ENCODE results near the gene ELFN1.

Gene ELFN1

DNA sequence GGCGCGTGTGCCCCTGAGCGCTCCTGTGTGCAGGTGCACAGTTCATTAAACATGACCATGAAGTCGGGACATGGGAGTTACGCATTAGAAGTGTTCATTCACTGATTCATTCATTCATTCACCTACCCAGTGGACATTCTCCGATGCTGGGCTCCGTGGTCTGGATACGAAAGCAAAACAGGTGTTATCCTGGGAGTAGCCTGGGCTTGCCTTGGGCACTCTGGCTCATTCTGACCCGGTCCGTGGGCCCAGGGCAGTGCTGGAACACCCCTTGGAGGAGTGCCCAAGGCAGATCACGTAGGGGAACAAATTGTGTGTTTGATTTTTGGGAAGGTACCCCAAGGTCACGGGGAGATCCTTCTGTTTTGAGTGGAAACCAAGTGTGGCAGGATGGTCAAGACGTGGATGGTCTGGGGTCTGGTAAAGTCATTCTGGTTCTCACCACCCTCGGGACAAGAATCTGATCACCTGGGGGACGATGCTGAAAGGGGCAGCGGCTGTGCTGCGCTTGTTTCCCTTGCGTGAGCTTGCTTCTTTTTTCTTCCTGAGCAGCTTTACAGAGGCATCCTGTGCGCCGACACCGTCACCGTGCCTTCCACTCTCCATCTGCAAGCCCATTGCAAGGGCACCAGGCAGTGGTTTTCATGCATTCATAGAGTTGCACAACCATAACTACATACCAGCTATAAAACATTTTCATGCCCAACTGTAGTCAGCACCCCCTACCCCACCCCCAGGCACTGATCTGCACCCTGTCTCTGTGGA, 10.1 kb downstream of the ELFN1 start:
- TF ChIP-seq SIN3A (IDR thresholded peaks at IDR 0.05; ENCODE audit: borderline replicate concordance, insufficient read depth, low read length) (no peak), TAF1 (IDR thresholded peaks at IDR 0.05; ENCODE audit: borderline replicate concordance, insufficient read depth, low read length) (no peak), POLR2AphosphoS5 (IDR thresholded peaks at IDR 0.05; ENCODE audit: low read depth, low read length) (no peak), FOXP2 (optimal IDR thresholded peaks at IDR 0.05; ENCODE audit: borderline replicate concordance, extremely low read depth, extremely low read length, insufficient read depth) (no peak)
- TF ChIP-seq, protein P1, sequence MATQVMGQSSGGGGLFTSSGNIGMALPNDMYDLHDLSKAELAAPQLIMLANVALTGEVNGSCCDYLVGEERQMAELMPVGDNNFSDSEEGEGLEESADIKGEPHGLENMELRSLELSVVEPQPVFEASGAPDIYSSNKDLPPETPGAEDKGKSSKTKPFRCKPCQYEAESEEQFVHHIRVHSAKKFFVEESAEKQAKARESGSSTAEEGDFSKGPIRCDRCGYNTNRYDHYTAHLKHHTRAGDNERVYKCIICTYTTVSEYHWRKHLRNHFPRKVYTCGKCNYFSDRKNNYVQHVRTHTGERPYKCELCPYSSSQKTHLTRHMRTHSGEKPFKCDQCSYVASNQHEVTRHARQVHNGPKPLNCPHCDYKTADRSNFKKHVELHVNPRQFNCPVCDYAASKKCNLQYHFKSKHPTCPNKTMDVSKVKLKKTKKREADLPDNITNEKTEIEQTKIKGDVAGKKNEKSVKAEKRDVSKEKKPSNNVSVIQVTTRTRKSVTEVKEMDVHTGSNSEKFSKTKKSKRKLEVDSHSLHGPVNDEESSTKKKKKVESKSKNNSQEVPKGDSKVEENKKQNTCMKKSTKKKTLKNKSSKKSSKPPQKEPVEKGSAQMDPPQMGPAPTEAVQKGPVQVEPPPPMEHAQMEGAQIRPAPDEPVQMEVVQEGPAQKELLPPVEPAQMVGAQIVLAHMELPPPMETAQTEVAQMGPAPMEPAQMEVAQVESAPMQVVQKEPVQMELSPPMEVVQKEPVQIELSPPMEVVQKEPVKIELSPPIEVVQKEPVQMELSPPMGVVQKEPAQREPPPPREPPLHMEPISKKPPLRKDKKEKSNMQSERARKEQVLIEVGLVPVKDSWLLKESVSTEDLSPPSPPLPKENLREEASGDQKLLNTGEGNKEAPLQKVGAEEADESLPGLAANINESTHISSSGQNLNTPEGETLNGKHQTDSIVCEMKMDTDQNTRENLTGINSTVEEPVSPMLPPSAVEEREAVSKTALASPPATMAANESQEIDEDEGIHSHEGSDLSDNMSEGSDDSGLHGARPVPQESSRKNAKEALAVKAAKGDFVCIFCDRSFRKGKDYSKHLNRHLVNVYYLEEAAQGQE (IDR thresholded peaks at IDR 0.05; ENCODE audit: insufficient read depth in 1 of 2, low read depth in 2 of 2, low read length in 2 of 2): no peak

DNA sequence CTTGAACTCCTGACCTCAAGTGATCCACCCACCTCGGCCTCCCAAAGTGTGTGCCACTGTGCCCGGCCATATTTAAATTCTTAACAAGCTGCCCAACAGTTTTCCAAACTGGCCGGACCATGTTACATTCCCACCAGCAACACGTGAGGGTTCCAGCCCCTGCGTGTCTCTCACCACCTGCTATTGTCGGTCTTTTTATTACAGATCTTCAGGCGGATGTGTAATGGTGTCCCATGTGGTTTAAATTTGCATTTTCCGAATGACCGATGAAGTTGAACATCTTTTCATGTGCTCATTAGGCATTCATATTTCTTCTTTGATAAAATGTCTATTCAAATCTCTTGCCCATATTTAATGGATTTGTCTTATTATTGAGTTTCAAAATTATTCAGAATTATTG, 11.5 kb downstream of the ELFN1 start:
- TF ChIP-seq, protein P1 (IDR thresholded peaks at IDR 0.05; ENCODE audit: insufficient read depth in 1 of 2, low read depth in 2 of 2, low read length in 2 of 2): no peak
- no peak for TF ChIP-seq FOXP2 (optimal IDR thresholded peaks at IDR 0.05; ENCODE audit: borderline replicate concordance, extremely low read depth, extremely low read length, insufficient read depth)
- no peak for TF ChIP-seq SIN3A (IDR thresholded peaks at IDR 0.05; ENCODE audit: borderline replicate concordance, insufficient read depth, low read length)
- no peak for TF ChIP-seq TAF1 (IDR thresholded peaks at IDR 0.05; ENCODE audit: borderline replicate concordance, insufficient read depth, low read length)

DNA sequence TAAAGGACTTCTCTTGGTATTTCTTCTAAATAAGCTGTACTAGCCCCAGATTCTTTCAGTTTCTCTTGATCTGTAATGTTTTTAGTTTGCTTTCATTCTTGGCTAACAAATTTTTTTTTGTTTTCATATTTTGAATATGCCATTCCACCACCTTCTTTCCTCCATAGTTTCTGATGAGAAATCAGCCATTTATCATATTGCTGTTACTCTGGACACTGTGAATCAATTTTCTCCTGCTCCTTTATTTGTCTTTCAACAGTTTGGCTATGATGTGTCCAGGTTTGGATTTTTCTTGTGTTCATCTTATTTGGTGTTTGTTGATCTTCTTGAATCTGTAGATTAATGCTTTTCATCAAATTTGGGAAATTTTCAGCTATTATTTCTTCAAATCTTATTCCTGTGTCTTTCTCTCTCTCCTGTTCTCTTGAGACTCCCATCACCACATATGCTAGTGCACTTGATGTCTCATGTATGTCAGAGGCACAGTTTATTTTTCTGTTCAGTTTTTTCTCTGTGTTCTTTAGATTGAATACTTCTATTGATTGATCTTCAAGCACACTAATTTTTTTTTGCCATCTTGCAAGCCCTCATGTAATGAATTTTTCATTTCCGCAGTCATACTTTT, 15.0 kb downstream of the ELFN1 start:
- TF ChIP-seq FOXP2 (optimal IDR thresholded peaks at IDR 0.05; ENCODE audit: borderline replicate concordance, extremely low read depth, extremely low read length, insufficient read depth): no peak
- TF ChIP-seq, protein P1 (IDR thresholded peaks at IDR 0.05; ENCODE audit: insufficient read depth in 1 of 2, low read depth in 2 of 2, low read length in 2 of 2): no peak
- TF ChIP-seq TAF1 (IDR thresholded peaks at IDR 0.05; ENCODE audit: borderline replicate concordance, insufficient read depth, low read length): no peak
- TF ChIP-seq POLR2AphosphoS5 (IDR thresholded peaks at IDR 0.05; ENCODE audit: low read depth, low read length): no peak
- TF ChIP-seq SIN3A (IDR thresholded peaks at IDR 0.05; ENCODE audit: borderline replicate concordance, insufficient read depth, low read length): no peak

DNA sequence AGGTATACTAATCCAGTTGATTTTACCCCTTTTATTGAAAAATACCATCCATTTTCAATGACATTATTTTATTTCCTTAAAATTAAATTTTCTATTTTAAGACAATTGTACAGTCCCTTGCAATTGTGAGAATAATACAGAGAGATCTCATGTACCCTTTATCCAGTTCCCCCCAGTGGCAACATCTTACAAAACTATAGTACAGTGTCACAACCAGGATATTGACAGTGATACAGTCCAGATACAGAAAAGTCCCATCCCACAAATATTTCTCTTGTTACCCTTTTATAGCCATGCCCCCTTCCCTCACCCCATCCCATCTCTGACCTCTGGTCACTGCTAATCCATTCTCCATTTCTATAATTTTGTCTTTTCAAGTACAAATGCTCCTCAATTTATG, 18.5 kb downstream of the ELFN1 start:
- TF ChIP-seq SIN3A (IDR thresholded peaks at IDR 0.05; ENCODE audit: borderline replicate concordance, insufficient read depth, low read length): no peak

DNA sequence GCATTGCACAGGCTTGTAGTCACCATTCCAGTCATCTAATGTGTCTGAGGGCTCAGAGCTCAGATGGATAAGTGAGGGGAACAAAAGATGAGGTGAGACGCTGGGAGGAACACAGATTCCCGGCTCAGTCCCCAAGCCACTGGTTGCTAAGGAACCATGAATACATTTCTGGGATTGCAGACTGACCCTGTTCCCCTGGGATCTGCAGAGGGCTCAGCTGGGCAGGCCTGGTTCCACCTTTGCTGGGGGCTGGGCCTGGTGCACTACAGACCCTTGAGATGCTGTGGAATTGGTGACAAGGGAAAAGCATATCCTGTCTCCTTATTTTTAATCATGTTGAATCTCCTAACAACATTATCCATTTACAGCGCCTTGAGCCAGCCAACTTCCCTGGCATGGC, 19.2 kb downstream of the ELFN1 start:
- TF ChIP-seq POLR2AphosphoS5 (IDR thresholded peaks at IDR 0.05; ENCODE audit: low read depth, low read length) (no peak), FOXP2 (optimal IDR thresholded peaks at IDR 0.05; ENCODE audit: borderline replicate concordance, extremely low read depth, extremely low read length, insufficient read depth) (no peak), TAF1 (IDR thresholded peaks at IDR 0.05; ENCODE audit: borderline replicate concordance, insufficient read depth, low read length) (no peak), SIN3A (IDR thresholded peaks at IDR 0.05; ENCODE audit: borderline replicate concordance, insufficient read depth, low read length) (no peak)
- TF ChIP-seq, protein P1 (IDR thresholded peaks at IDR 0.05; ENCODE audit: insufficient read depth in 1 of 2, low read depth in 2 of 2, low read length in 2 of 2): no peak
